Measurements from ENCODE around the gene FTL.
"Not testable (repeated sequence)": the region's sequence is repeated elsewhere in the genome, so short reads cannot be mapped to it uniquely, and the experiment has no call there.

Gene FTL

DNA sequence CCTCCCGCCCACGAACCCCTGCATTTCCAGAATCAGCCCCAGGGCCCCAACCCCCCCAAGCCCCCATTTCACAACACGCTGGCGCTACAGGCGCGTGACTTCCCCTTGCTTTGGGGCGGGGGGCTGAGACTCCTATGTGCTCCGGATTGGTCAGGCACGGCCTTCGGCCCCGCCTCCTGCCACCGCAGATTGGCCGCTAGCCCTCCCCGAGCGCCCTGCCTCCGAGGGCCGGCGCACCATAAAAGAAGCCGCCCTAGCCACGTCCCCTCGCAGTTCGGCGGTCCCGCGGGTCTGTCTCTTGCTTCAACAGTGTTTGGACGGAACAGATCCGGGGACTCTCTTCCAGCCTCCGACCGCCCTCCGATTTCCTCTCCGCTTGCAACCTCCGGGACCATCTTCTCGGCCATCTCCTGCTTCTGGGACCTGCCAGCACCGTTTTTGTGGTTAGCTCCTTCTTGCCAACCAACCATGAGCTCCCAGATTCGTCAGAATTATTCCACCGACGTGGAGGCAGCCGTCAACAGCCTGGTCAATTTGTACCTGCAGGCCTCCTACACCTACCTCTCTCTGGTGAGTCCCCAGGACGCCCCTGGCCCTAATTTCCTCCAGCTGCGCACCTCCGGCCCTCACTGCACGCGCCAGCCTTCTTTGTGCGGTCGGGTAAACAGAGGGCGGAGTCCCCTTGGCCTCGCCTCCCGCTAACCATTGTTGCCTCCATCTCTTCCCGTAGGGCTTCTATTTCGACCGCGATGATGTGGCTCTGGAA lies at the start of gene FTL:
Gene FTL, plus strand, starts transcription at position 270 of the 766 bp plus-strand sequence. Its CDS starts 199 bp downstream, at position 469.
- DNase-seq (ENCODE audit: low spot score): peak; percentile 97

- DNase-seq (ENCODE audit: low spot score): no peak
These were observed 49.4 kb upstream of the FTL start for GRCh38 chr19:48915757-48916156.

DNA sequence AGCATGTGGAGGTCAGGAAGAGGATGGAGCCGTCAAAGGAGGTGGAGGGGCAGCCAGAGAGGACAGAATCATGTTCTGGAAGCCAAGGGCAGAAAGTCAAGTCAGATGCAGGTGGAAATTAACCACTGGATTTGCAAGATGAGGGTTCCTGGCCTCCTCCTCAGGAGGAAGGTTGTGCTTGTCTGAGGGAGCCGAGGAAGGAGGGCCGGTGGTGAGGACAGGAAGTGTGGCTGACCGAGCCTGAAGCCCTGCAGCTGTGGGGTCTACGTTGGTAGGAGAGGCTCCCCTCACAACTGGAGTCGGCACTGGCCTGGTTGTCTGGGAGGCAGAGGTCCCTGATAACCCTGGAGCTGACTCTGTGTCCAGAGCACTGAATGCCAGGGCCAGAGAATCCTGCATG lies 47.0 kb upstream of the FTL start:
- no peak for DNase-seq (ENCODE audit: low spot score)

GRCh38 chr19:48918801-48919247 lies 46.3 kb upstream of the FTL start:
- no peak for DNase-seq (ENCODE audit: low spot score)

DNA sequence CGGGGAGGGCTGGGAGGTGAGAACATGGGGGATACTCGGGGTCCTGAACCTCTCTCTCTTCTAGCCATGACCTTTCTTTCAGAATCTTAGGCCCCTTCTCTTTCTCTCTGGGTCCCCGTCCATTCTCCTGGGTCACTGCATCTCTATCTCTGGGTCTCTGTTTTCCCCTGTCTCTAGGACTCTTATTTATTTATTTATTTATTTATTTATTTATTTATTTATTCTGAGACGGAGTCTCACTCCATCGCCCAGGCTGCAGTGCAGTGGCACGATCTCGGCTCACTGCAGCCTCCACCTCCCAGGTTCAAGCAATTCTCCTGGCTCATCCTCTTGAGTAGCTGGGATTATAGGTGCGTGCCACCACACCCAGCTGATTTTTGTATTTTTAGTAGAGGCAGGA lies 45.8 kb upstream of the FTL start:
- not testable (repeated sequence) for DNase-seq (ENCODE audit: low spot score)

DNA sequence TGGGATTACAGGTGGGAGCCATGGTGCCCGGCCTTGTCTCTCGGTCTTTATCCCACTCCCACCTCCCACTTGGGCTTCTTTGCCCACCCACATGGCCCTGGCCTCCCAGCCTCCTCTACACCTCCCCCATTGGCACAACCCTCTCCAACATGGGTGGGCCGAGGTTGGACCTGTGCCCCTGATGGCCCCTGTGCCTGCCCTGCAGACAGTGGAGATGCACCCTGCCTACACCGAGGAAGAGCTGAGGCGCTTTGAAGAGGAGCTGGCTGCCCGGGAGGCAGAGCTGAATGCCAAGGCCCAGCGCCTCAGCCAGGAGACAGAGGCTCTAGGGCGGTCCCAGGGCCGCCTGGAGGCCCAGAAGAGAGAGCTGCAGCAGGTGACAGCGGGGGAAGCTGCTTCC lies 44.2 kb upstream of the FTL start:
- DNase-seq (ENCODE audit: low spot score): no peak

DNA sequence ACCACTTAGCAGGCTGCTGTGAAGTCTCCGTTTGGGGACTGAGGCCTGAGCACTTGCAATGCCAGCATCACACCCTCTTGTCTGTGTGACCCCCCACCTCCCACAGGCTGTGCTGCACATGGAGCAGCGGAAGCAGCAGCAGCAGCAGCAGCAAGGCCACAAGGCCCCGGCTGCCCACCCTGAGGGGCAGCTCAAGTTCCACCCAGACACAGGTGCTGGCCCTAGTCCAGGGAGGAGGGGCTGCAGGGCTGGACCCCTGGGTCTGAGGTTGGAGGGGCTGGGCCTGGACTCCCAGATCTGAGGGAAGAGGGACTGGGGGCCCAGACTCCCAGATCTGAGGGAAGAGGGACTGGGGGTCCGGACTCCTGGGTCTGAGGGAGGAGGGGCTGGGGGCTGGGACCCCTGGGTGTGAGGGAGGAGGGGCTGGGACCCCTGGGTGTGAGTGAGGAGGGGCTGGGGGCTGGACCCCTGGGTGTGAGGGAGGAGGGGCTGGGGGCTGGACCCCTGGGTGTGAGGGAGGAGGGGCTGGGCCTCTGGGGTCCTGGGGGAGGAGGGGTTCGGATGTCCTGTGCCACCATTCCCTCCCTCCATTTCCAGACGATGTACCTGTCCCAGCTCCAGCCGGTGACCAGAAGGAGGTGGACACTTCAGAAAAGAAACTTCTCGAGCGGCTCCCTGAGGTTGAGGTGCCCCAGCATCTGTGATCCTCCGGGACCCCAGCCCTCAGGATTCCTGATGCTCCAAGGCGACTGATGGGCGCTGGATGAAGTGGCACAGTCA lies 43.2 kb upstream of the FTL start:
- no peak for DNase-seq (ENCODE audit: low spot score)

GRCh38 chr19:48922548-48923490 lies 42.3 kb upstream of the FTL start:
- no peak for DNase-seq (ENCODE audit: low spot score)

DNA sequence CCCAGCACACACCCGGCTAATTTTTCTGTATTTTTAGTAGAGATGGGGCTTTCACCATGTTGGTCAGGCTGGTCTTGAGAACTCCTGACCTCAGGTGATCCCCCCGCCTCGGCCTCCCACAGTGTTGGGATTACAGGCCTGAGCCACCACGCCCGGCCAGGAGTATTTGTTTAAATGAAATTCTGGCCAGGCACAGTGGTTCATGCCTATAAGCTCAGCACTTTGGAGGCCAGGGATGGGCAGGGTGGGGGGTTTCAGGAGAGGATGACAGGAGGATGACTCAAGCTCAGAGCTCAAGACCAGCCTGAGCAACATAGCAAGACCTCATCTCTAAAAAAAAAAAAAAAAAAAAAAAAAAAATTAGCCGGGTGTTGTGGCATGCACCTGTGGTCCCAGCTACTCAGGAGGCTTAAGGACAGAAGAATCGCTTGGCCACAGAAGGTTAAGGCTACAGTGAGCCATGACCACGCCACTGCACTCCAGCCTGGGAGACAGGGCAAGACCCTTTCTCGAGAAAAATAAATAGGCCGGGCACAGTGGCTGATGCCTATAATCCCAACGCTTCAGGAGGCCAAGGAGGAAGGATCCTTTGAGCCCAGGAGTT lies 39.8 kb upstream of the FTL start:
- peak; percentile 58 for DNase-seq (ENCODE audit: low spot score)

- DNase-seq (ENCODE audit: low spot score): not testable (repeated sequence)
These were observed 39.2 kb upstream of the FTL start for GRCh38 chr19:48925890-48926289.

GRCh38 chr19:48926909-48927308 lies 38.2 kb upstream of the FTL start:
- DNase-seq (ENCODE audit: low spot score): peak; percentile 83

- DNase-seq (ENCODE audit: low spot score): not testable (repeated sequence)
These were observed 37.4 kb upstream of the FTL start for GRCh38 chr19:48927692-48928091.

- no peak for DNase-seq (ENCODE audit: low spot score)
These were observed 36.7 kb upstream of the FTL start for GRCh38 chr19:48928164-48929025.

- DNase-seq (ENCODE audit: low spot score): peak; percentile 68
These were observed 31.7 kb upstream of the FTL start, which contains the start of gene DHDH for GRCh38 chr19:48933382-48933932. TSS of gene DHDH (plus strand) at chr19:48933699. CDS start at chr19:48933722, 23 bp downstream.

DNA sequence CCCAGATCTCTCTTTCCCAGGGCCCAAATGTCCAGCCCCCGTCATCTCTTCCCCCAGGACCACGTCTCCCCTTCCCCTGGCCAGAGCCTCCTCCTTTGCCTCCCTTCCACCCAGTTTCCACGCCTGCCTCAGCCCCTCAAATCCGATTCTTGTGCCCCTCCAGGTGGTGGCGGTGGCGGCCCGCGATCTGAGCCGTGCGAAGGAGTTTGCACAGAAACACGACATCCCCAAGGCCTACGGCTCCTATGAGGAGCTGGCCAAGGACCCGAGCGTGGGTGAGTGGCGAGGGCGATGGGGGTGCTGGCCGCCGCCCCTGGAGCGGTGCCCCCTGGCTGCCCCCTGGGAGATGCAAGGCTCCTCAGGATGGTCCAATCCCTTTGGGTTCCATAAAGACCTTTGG lies 30.3 kb upstream of the FTL start:
- DNase-seq (ENCODE audit: low spot score): no peak

GRCh38 chr19:48935864-48936263 lies 29.2 kb upstream of the FTL start:
- no peak for DNase-seq (ENCODE audit: low spot score)

GRCh38 chr19:48938256-48938655 lies 26.9 kb upstream of the FTL start:
- no peak for DNase-seq (ENCODE audit: low spot score)

DNA sequence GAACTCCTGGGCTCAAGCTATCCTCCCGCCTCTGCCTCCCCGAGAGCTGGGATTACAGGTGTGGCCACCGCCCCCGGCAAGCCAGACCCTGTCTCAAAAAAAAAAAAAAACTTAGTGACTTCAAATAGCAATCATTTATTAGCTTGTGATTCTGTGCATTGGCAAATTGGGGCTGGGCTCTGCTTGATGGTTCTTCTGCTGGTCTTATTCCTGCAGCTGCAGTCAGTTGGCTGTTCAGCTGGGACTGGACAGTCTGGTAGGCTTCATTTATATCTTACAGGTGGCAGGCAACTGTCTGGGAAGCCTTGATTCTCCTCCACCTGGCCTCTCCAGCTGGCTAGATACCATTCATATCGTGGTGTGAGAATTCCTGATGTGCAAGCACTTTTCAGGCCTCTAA lies 24.2 kb upstream of the FTL start:
- no peak for DNase-seq (ENCODE audit: low spot score)

- no peak for DNase-seq (ENCODE audit: low spot score)
These were observed 22.0 kb upstream of the FTL start for GRCh38 chr19:48943081-48943480.

- no peak for DNase-seq (ENCODE audit: low spot score)
These were observed 19.7 kb upstream of the FTL start for GRCh38 chr19:48945415-48945814.
